Right lobe of liver (tissue), 6 donors: ENCODE results near the gene SPOP. TPM values are rescaled to one million over a fixed set of nuclear protein-coding genes. Genes with fewer than 3 reads are reported as not detected.

ENCODE experiments used
- ATAC-seq, 4 donors: fragments of 200-7000 bp; cut with Tn5 transposase; one replicate each; pipeline ENCODE4 v1.9.1; 2020; ENCODE audit warnings: mild to moderate bottlenecking in 4 of 4, moderate library complexity in 4 of 4
- DNase-seq, 3 donors: peaks; one replicate each; pipeline ENCODE4 v3.0.0-alpha.2; 2020
- H3K27ac ChIP-seq, 3 donors: fragments of 200-600 bp; one replicate each; pipeline ENCODE4 v1.8.0; 2022
- H3K27me3 ChIP-seq, 2 donors: fragments of 200-600 bp; one replicate each; pipeline ENCODE4 v1.8.0; 2022
- H3K36me3 ChIP-seq, 4 donors: fragments of 200-600 bp; sonication (generic) in 1 of 4; one replicate each; pipeline versions ENCODE4 v1.5.1 to v1.8.0; 2017 to 2022; ENCODE audit warnings: control low read depth in 1 of 4
- H3K4me1 ChIP-seq, 4 donors: fragments of 200-600 bp; sonication (generic) in 1 of 4; one replicate each; pipeline versions ENCODE4 v1.5.1 to v1.8.0; 2017 to 2022; ENCODE audit warnings: control low read depth in 1 of 4
- H3K4me3 ChIP-seq, 3 donors: fragments of 200-600 bp; one replicate each; pipeline ENCODE4 v1.8.0; 2022
- H3K9me3 ChIP-seq, 4 donors: fragments of 200-600 bp; sonication (generic) in 1 of 4; one replicate each; pipeline versions ENCODE4 v1.5.1 to v1.8.0; 2017 to 2022; ENCODE audit warnings: control low read depth in 1 of 4
- CTCF ChIP-seq, 4 donors: fragments of 200-600 bp in 3 of 4; fragments of 450-650 bp in 1 of 4; IDR thresholded peaks; one replicate each; pipeline versions ENCODE4 v1.5.1 to v1.8.0; 2016 to 2022; ENCODE audit warnings: antibody characterized with exemption in 4 of 4, mild to moderate bottlenecking in 2 of 4
- POLR2A ChIP-seq: fragments of 450-650 bp; IDR thresholded peaks from one replicate; pipeline ENCODE4 v1.6.1; 2017; ENCODE audit warnings: antibody characterized with exemption, mild to moderate bottlenecking
- WGBS: methylation state at CpG from one replicate; pipeline ENCODE4 v1.1.6; 2018; ENCODE audit warnings: low coverage, low lambda C conversion rate; ENCODE audit not compliant: insufficient coverage; ENCODE audit errors: missing lambda C conversion rate; 5-methylcytosine and 5-hydroxymethylcytosine counted together
- intact Hi-C, 2 donors: fragments of 100-400 bp; cut with DNase I; formaldehyde crosslinking; loops; one replicate each; pipeline versions ENCODE4 v1.11.2 to v1.14.1; 2022
- total RNA-seq, 6 experiments: library from RNA; depleted of rRNA in 2 of 6; stranded (reverse); fragments of >200 nt in 2 of 6; fragmentation: NEBNext Ultra II Directional in 3 of 6; extraction: Animal tissue kit (Norgen Biotek cat#: 25700) in 3 of 6; gene quantifications; one replicate each; pipeline versions ENCODE4 v1.1.0 to v1.2.4, GENCODE V29; 2016 to 2023
- donor health status: DM: no; HTN: yes; CAD: no.
- donor health status: DM: no; HTN: no; CAD: no.
- donor health status: DM: no; HTN: no; CAD: no.
- donor health status: DM: no; HTN: yes; CAD: no.
- donor health status: DM: no; HTN: yes; CAD: no.

SPOP gene
- total RNA-seq, 6 experiments from 2014 or later = 26.9 to 41.0 (median 34.1) TPM

- DNase-seq = no peak
- H3K9me3 ChIP-seq = no peaks in the 10 kb centered on the region
- no peaks in the 10 kb centered on the region for H3K4me1 ChIP-seq
- no peak for ATAC-seq
- intact Hi-C loops = no loop called here
- H3K4me3 ChIP-seq = no peak overlapping the region
- 80% methylated on average over 2 of the region's 4 CpGs for WGBS
- H3K36me3 ChIP-seq = no peaks in the 10 kb centered on the region
- H3K27me3 ChIP-seq = no peaks in the 10 kb centered on the region
- H3K27ac ChIP-seq = no peak overlapping the region
- no peak for TF ChIP-seq POLR2A
- TF ChIP-seq CTCF (IDR thresholded peaks at IDR 0.05) = no peak
Observed at GRCh38 chr17:49583889-49584288, 94.0 kb downstream of the SPOP start.

DNA sequence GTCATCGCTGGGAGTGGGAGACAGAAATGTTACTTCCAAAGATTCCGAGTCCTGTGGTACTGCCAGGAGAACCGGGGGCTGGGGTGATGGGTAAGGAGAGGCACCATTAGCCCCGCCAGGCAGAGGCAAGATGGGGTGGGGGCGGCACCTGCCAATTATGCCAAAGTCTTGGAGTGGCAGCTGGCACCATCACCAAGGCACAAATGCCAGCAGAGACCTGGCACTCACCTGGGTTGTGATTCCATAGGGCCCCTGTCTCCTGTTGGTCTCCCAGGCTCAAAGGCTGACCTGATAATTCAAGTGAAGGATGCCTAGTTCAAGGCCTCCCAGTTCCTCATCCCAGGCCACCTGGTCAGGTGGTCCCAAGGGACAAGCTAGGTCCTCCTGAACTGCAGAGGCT, 94.7 kb downstream of the SPOP start:
- 88% methylated on average over 4 of the region's 5 CpGs for WGBS
- H3K27ac ChIP-seq = no peak overlapping the region

DNA sequence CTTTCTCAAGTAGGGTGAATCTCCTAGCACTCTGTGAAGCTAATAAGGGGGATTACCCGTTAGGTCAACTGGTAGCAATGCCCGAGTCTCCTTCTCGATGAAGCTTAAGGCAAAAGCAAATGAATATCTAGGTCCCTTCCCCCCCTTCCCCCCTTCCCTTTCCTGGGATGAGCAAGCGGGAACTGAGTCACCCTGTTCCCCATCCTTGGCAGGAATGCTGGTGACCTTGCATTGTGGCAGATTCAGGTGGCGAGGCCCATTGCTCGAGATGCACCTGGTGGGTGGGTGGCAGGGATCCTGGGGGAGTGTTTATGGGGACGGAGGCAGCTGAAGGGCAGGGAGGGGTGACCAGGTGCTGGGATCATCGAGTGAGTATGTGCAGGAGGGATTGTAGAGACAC, 95.1 kb downstream of the SPOP start:
- TF ChIP-seq POLR2A (no peak), CTCF (IDR thresholded peaks at IDR 0.05) (no peak)
- Histone ChIP-seq H3K4me1 (no peaks in the 10 kb centered on the region), H3K27ac (no peak overlapping the region), H3K9me3 (no peaks in the 10 kb centered on the region), H3K4me3 (no peak overlapping the region), H3K36me3 (no peaks in the 10 kb centered on the region), H3K27me3 (no peaks in the 10 kb centered on the region)
- 87% methylated on average over 8 of the region's 8 CpGs for WGBS
- intact Hi-C loops = no loop called here
- DNase-seq (no peak), ATAC-seq (no peak)

More for the DNA sequence above, 94.7 kb downstream of the SPOP start:
- Histone ChIP-seq H3K9me3 (no peaks in the 10 kb centered on the region), H3K4me1 (no peaks in the 10 kb centered on the region), H3K4me3 (no peak overlapping the region), H3K36me3 (no peaks in the 10 kb centered on the region), H3K27me3 (no peaks in the 10 kb centered on the region)
- ATAC-seq (no peak), DNase-seq (no peak)
- intact Hi-C loops = no loop called here
- no peak for TF ChIP-seq POLR2A
- TF ChIP-seq CTCF (IDR thresholded peaks at IDR 0.05) = no peak

- no peak for DNase-seq
- H3K4me3 ChIP-seq = no peak overlapping the region
- no peaks in the 10 kb centered on the region for H3K9me3 ChIP-seq
- no peak for ATAC-seq
- WGBS = 76% methylated on average over 7 of the region's 12 CpGs
- no peaks in the 10 kb centered on the region for H3K4me1 ChIP-seq
- no peaks in the 10 kb centered on the region for H3K27me3 ChIP-seq
- H3K27ac ChIP-seq = no peak overlapping the region
- intact Hi-C loops = no loop called here
- H3K36me3 ChIP-seq = no peaks in the 10 kb centered on the region
- no peak for TF ChIP-seq CTCF (IDR thresholded peaks at IDR 0.05)
- no peak for TF ChIP-seq POLR2A
Observed at GRCh38 chr17:49582055-49582722, 95.7 kb downstream of the SPOP start.

DNA sequence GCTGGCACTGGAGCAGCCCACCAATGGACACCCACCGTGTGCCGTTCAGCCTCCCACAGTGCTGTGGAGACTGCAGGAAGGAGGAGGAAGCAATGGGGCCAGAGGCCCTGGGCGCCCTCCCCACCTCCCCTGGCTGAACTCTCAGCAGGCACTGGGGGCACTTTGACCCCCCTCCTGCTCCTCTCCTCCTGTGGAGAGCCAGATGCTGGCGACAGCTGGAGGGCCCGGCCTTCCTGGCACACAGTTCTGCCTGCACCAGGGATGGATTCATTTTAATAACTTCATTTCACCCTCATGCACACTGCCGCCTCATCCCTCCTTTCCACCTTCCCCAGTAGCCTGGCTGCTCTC, 96.3 kb downstream of the SPOP start:
- no peaks in the 10 kb centered on the region for H3K9me3 ChIP-seq
- no peaks in the 10 kb centered on the region for H3K27me3 ChIP-seq
- H3K4me1 ChIP-seq = no peaks in the 10 kb centered on the region
- intact Hi-C loops = no loop called here
- 83% methylated on average over 2 of the region's 6 CpGs for WGBS
- H3K4me3 ChIP-seq = no peak overlapping the region
- TF ChIP-seq POLR2A = no peak
- no peak for DNase-seq
- no peak for ATAC-seq
- H3K27ac ChIP-seq = no peak overlapping the region
- H3K36me3 ChIP-seq = no peaks in the 10 kb centered on the region
